NCI-H1417 (cell line): Measurements from ENCODE around the gene MVK.

Experiments used
- DNase-seq, 3 experiments: peaks; one replicate each; lab custom pipeline; 2025; lab: John Stamatoyannopoulos, UW

MVK gene

DNA sequence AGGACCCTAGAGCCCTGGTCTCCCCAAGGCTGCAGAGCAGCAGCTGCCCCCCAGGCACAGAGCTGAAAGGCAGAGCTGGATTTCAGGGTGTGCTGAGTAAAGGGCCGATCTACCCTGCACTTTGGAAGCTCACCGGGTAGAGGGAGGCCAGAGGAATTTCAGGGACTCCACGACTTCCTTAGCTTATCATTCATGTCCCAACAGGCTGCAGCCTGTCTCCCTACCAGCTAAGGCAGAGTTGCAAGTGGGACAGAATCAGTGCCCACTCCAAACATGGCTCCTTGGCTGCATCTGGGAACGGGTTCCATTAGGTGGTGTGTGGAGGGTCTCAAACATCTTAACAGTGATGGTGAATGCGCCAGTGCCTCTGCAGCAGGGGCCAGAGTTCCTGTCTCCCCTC lies 27.8 kb upstream of the MVK start:
- DNase-seq = no peak

DNA sequence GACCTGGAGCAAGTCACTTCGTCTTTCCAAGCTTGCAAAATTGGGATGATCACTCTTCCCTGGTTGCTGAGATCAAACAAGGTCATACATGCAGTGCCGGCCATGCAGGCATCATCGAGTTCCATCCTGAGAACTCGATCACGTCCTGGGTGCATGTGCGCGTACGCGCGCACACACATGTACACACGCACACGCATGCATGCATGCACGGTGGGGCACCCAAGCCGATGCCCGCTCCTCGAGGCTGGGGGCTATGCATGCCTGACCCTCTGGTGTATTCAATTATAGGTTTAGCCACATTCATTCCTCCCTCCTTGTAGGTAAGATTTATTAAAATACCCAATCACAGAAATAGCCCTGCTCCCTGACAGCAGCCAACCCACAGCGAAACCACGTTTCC lies 26.3 kb upstream of the MVK start:
- DNase-seq = no peak

DNA sequence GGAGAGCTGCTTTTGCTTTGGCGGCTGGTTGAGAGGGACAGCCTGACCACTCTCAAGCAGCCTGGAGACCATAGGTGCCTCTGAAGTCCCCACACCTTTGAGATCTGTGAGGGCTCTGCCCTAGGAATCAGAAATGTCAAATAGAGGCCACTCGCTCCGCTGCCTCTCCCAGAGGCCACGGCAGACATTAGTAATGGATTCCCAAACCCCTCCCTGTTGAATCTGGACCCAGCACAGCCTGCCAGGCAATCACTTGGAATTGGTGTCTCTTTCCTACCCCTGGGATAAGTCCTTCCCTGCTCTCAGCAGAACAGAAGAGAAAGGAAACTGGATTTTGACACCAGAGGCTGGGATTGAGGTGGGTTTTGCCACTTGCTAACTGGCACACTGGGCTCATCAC lies 25.3 kb upstream of the MVK start:
- DNase-seq = no peak

DNA sequence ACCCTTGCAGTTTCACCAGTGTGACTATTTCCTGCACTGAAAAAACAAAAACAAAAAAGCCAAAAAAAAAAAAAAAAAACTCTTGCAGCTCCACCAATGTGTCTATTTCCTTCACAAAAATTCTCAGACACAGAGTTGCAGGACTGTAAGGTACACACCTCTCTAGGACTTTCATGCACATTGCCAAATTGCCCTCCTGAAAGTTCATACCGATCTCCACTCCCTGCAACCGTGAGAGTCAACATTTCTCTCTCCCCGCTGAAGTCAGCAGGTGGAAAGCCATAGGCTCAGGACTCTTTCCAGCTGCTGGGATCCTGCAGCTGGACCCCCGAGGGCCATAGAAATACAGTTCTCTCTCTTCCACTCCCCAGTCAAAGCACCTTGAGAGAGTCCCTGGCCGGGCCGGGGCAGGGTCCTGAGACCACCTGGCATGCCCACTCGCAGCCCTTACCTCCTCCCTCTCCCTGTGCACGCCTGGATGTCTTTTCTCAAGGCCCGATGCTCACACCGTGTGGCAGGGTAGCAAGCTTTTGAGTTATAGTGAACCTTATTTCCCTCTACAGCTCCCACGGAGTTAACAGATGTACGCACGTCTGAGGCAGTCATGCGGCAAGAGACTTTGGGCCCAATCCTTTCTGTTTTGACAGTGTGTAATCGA lies 23.9 kb upstream of the MVK start:
- DNase-seq = peak in 2 of 3 experiments; percentile 49 to 66

DNA sequence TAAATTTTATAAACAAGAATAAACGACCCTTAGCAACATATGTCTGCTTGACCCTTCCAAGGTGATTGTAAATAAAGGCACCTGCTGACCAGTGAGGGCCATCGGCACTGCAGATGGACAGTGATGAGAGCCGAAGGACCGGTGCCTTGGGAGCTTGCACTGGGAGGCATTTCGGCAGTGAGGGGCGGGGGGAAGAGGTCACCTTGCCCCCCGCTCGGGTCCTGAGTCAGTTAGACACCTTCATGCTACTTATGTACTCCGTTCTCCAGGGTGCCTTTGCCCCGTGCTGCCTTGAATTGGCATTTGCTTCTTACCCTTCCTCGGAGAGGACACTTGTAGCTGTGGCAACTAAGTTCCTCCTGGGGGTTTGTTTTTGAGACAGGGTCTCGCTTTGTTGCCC lies 23.3 kb upstream of the MVK start:
- DNase-seq = peak in 1 of 3 experiments; percentile 56

DNA sequence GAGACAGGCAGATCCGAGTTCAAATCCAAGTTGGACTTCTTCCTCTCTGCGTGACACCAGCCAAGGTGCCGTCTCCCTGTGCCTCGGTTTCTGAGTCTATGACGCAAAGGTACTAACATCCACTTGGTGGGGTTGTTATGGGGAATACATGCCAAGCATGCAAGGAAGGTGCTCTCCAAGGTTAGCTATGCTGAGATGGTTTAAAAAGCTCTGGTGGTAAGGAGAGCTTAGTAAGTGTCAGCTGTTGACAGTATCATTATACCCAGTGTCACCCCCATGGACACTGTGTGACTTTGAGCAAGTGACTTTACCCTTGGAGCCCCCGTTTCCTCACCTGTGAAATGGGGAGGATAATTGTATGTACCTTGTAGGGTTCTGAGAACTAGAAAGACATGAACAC lies 22.5 kb upstream of the MVK start:
- no peak for DNase-seq

DNA sequence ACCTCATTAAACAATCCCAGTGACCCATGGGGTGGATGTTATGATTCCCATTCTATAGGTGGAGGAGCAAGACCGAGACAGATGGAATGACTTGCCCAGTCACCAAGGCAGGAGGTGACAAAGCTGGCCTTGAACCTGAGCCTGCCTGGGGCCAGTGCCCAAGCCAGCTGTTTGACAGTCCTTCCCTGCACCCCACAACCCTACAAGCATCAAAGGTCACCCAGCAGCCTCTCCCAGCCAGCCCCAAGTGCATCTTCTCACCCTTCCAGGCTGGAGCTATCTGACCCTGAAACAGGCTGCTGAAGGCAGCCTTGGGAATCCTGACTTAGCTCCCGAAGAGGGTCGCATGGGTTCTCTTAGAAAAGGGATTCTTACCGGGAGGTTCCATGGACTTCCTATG lies 20.6 kb upstream of the MVK start:
- no peak for DNase-seq

DNA sequence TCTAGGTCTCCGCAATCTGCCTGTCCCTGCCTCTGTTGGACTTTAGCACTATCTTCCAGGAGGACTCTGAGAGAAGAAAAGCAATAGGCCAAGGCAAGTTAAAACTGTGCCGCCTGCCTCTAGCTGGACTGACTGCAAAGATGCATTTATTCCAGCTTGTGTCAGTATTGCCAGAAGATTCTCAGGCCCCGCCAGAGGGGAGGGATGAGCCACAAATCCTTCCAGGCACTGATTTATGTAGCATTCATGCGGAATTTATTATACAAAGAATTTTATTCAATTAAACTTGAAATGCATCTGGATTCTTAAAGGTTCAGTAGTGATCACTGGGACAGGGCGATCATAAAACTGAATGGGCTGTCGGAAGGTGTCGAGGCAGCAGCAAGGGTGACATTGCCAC lies 20.1 kb upstream of the MVK start:
- no peak for DNase-seq

DNA sequence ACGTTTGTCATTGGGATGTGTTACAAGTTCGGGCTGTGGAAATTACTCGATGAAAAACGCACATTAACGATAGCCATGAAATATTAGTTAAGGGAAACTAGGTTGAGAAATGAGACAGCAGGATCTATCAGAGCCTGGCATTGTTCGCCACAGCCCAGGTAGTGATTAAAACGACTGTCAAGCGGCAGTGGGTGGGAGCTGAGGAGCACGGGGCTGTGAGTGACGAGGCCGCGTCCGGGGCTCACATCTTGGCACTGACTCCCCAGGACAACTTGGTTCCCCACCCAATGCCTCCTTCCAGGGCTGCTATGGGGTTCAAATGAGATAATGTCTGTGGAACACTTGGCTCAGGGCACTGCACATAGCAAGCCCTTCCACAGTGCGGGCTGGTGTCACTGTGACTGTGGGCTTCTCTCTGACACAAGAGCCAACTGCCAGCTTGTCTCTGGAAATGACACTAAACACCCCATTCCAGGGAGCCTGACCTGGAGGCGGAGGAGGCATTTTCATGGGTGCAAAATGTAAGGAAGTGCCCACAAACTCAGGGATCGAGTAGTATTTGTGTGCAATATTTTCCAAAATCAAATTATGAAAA lies 19.6 kb upstream of the MVK start:
- peak in 1 of 3 experiments; percentile 50 for DNase-seq

DNA sequence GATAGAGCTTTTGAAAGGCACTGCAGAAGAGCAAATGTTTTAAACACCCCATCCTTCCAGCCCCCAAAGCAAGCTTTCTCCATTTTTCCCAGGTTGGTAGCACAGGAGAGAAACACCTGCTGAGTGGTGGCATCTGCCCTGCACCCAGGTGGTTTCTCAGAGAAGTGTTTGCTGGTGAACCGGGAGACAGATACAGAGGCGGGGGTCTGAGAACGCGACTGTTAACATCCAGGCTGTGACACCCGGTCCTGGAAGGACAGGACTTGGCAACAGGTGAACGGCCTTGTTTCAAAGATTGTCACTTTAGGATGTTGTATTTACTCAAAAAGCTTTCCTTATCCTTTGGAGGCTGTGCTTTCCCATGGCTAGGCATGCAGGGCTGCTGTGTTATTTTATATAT lies 18.8 kb upstream of the MVK start:
- peak in 1 of 3 experiments; percentile 52 for DNase-seq

DNA sequence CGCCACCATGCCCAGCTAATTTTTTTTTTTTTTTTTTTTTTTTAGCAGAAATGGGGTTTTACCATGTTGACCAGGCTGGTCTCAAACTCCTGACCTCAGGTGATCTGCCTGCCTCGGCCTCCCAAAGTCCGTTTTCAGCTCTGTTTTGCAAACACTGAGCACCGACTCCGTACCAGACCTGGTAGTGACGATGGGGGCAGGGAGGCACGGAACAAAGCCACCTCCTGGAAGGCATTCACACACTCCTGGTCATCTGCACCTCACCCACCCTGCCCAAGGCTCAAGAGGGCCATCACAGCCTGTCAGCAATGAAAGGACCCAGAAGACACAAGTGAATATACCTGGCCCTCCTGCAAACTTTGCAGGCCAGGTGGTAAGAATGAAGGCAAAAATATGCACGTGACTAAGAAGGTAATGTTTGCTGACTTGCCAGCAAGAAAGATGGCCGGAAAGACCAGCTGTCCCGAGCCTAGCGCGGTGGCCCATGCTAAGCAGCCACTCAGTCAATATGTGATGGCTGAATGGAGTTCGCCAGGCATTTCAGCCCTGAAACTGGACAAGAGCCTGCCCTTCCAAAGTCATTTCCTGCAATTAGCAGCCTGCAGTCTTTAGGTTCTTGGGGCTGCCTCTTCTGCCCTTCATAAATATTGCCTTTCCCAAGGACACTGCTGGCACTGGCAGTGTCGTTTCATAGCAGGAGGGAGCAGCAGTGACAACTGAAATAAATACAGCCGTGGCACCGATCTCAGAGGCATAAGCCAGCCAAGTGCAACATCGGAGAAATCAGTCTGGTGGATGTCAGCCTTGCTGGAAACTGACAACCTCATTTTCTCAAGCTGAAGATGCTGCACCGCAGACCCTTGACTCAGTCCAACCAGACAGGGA lies 17.9 kb upstream of the MVK start:
- no peak for DNase-seq

DNA sequence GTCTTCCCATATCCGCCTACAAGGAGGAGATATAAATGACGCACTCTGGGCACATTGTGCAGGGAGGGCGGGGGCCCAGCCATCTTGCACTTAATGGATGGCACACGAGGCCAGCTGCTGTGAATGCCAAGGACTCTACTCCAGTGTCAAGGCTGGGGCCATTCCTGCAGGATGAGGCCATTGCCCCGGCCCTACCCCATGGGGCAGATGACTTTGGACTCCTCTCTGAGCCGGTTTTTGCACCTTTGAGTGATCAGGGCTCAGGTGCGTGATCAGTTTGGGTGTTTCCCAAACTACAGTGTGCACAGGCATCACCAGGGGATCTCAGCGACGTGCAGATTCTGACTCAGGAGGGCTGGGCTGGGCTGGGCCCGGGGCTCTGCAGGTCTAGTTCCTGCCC lies 16.4 kb upstream of the MVK start:
- DNase-seq = no peak

DNA sequence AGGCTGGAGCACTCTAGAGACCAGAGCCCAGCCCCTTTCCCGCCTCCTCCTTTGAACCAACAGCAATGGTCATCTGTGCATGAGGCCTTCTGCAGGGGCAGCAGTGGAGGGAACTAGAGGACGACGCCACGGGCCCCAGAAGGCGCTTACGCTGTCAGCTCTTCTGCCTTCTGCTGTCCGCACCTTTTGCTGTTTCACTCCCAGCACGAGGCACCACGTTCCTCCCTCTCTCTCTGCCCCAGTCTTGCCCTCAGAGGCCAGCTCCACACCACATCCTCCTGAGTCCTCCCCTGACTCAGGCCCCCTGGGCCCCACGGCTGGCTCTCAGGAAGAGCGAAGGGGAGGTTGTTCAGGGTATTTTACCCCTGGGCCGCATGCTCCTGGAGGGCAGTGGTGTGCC lies 15.8 kb upstream of the MVK start:
- DNase-seq = no peak

DNA sequence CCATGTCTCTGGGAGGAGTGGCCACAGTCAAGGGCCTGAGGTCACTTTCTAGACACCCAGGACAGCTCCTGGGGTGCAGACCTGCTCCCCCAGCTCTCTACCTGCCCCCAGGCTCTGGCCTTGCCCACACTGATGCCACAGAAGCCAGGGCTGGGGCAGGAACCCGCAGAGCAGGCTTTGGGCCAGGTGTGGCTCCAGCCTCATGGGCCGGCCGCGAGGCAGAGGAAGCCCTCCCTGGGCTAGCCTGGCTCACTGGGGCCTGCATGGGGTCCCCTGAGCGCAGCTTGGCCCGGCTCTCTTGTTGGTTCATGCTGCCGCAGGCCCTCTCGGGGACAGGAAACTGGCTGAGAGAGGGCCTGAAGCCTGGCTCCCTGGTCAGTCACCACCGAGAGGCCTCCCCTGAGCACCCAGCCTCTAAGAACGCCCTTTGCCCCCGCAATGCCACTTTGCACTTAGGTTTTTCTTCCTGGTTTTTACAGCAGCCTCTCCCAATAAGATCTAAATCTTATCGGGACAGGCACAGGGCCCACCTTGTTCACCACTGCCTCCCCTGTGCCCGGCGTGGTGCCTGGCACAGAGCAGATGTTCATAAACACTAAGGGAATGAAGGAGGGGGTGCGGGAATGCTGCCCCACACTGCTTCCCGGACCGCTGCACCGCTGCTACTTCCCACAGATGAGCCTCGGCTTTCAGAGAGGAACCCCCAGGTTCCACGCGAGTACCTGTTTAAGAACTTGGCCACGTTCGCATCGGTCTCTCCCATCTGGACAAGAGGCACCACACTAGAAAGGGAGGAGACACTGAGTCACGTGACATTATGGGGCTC lies 15.0 kb upstream of the MVK start:
- no peak for DNase-seq

DNA sequence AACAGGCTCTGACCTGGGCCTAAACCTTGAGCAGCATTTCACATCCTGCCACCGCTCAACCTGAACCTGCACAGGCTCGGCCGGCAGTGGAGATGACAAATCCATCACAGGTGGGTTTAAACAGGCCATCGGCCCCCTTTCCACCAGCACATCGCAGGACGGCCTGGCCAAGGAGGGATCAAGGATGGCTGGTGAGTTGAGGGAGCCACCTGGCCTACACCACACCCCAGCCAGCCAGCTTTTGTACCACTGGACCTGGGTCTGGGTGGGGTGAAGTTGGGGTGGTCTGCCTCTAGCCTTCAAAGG lies 14.4 kb upstream of the MVK start:
- no peak for DNase-seq

DNA sequence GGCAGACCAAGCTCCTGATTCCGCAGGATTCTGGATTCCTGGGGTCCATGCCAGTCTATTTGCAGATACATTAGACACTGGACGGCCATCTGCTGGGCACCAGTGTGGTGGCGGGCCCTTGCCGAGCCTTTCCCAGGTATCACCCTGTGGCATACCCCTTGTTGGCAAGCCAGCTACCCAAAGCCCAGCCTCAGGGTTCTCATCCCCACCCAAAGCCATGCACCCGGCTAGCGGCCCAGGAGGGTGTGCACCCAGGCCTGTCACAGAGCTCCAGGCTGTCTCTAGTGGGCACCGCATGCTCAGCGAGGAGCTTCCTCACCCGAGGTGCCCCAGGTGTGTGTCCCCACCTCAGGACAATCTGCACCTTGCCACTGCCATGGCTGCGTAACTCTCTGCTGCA lies 14.0 kb upstream of the MVK start:
- DNase-seq = no peak

DNA sequence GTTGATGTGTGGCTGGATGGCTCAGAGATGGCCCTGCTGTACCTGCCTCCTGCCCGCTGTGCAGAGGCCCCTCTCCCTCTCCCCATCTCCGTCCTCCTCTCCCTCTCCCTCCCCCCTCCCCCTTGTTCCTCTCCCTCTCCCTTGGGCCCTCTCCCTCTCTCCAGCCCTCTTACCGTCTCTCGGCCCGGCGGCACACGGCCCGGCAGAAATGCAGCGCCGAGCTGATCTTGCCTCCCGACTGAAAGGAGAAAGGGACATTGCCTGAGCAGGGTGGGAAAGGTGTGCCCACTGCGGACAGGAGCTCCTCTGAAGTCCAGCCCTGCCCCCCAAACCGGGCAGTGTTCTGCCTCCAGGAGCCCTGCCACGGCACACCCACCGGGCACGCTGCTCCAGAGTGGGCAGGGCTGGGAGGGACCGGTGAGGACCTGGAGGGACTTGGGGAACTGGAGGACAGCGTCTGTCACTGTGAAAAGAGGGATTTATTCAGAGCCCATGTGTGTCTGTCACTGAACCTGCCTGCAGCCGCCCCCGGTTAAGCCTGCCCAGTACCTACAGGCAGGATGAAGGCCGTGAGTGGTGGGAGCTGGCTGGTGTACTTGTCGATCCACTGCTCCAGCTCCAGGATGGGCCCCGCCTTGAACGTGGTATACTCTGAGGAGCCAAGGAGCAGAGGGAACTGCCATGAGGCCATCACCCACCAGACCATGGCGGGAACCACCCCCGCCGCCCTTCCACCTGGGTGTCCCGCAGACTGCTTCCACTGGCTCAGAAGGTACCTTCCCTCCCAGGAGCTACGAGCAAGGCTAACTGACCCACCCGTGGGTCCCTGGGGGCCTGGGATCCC lies 12.5 kb upstream of the MVK start:
- no peak for DNase-seq

DNA sequence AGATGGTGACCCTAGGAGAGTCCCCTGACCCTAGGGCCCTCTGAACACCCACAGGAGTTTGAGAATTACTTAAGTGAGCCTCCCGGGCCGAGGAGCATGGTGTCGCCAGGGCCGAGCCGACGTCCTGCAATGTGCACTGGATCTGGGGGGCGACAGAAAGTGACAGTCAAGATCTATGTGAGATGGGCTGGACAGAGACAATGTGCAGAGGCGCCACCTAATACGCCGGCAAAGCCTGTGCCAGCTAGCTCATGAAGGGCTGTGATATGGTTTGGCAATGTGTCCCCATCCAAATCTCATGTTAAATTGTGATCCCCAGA lies 11.9 kb upstream of the MVK start:
- DNase-seq = no peak

DNA sequence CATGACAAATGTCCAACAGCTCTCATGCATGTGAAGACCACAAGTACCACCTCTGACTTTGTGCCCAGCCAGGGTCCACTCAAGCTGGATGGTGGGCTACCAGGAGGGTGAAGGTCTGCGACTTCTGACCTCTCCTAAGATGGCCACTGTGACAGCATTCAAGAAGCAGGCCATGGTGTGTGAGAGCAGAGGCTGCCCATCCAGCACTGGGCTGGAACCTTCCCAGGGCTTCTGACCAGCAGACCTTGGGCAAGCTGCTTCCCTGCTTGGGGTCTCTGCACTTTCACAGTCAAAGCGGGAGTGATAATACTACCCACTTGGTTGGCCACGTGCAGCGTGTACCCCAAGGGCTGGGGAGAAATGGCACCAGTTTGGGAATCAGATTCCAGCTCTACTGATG lies 10.7 kb upstream of the MVK start:
- no peak for DNase-seq

DNA sequence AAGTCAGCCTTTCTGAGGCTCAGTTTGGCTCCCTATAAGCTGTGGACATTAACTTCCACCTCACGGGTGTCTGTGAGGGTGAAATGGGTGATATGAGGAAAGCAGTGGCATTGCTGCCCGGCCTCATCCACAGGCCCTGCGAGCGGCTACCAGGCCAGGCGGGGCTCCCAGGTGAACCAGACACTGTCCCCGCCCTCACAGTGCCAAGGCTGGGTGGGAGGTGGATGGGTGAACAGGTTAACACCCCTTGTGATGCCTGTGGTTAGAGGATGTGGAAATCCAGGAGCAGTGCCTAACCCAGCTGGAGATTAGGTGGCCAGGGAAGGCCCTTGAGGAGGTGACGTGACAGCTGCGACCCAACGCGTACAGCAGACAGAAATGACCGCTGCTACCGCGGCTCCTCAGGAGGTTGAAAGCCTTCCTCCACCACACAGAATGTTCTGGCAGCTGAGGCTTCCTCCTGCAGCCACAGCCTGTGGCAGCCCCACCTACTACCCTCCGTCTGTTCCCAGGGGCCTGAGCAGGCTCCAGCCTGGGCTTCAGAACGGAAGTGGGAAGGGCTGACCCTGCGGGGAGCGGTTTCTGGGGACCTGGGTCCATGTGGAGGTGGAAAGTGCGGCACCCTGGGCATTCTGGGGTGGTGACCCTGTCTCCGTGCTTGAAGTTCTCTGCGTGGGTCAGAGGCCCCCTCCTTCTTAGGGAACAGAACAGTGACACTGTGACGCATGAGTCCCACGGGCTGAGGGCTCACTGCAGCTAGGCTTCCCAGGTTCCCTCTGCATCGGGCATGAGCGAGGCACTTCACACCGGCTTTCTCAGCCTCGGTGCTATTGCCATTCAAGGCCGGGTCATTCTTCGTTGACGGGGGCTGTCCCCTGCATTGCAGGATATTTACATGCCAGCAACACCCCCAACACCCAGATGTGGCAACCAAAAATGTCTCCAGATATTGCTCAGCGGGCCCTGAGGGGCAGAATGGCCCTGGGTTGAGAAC lies 10.0 kb upstream of the MVK start:
- DNase-seq = no peak

DNA sequence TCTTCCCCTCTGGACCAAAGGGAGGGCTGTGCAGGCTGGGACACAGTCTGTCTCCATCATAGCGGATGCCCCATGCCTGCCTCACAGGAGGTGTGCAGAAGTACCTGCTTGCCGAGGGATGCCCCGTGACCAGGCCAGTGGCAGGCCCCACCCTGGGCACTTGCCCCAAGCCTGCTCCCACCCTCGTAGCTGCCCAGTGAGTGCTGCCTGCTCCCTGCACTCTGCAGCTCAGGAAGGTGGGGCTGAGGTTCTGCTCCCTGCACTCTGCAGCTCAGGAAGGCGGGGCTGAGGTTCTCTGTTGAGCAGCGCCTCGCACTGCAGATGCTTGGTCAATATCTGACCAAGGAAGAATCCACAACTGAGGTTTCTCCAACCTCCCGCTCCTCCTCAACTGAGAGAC lies 7.2 kb upstream of the MVK start:
- no peak for DNase-seq
